Endothelial cell of umbilical vein (primary cell): ENCODE data around the gene WDTC1.

Source experiments
- CTCF ChIP-seq, 2 donors: IDR thresholded peaks; 1 replicate in 1 of 2; 2 replicates in 1 of 2; pipeline ENCODE4 v1.5.1; 2011; ENCODE audit warnings: low read length in 2 of 2, mild to moderate bottlenecking in 2 of 2, moderate library complexity in 2 of 2, control low read depth in 1 of 2, inconsistent platforms in 1 of 2, low read depth in 1 of 2; ENCODE audit not compliant: insufficient read depth in 1 of 2; ENCODE audit errors: extremely low read depth in 1 of 2
- EZH2 ChIP-seq: IDR thresholded peaks from 2 replicates; pipeline ENCODE4 v1.6.1; 2012; ENCODE audit warnings: borderline replicate concordance, low read depth, mild to moderate bottlenecking, moderate library complexity, low read length, inconsistent platforms; ENCODE audit not compliant: severe bottlenecking
- POLR2A ChIP-seq: IDR thresholded peaks from 2 replicates; pipeline ENCODE4 v1.6.1; 2012; ENCODE audit warnings: low read depth, mild to moderate bottlenecking, control low read depth, low read length
- POLR2AphosphoS5 ChIP-seq: IDR thresholded peaks from 2 replicates; pipeline ENCODE4 v1.6.1; 2012; ENCODE audit warnings: low read depth, mild to moderate bottlenecking, control low read depth, low read length, moderate library complexity; ENCODE audit not compliant: insufficient read depth
- TF ChIP-seq, protein P1 (sequence below): IDR thresholded peaks from 2 replicates; pipeline ENCODE4 v1.6.1; 2011; ENCODE audit not compliant: insufficient read depth, insufficient read length

DNA sequence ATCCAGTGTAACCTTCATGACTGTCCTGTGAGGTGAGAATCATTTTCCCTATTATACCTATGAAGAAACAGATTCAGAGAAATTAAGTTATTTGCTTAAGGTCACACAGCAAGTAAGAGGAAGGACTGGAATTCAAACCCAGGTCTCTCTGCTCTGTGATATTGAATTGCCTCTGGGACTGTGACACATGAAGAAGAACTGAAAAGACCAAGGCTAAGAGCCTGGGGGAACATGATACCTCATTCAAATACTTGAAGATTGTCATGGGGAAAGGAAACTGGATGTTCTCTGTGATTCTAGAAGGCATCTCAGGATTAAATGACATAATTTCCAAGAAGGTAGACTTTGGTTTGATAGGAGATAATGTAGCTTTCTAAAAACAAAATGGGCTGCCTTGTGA is 3.6 kb downstream of the WDTC1 start:
- TF ChIP-seq EZH2, result no peak
- no peak for TF ChIP-seq POLR2A
- TF ChIP-seq CTCF (IDR thresholded peaks at IDR 0.05; ENCODE audit: extremely low read depth in 1 of 2, insufficient read depth in 1 of 2, low read depth in 1 of 2, low read length in 2 of 2), result no peak
- TF ChIP-seq, protein P1, sequence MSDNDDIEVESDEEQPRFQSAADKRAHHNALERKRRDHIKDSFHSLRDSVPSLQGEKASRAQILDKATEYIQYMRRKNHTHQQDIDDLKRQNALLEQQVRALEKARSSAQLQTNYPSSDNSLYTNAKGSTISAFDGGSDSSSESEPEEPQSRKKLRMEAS, result no peak
- TF ChIP-seq POLR2AphosphoS5, result no peak
